K562 (cell line): ENCODE results near the gene ETV7. TPM values are rescaled to one million over a fixed set of nuclear protein-coding genes. Genes with fewer than 3 reads are reported as not detected.

Source experiments
- BCLAF1 ChIP-seq, 2 experiments: fragments of 450-650 bp in 1 of 2; IDR thresholded peaks; 2 replicates each; pipeline ENCODE4 v1.6.1; 2011 to 2017; ENCODE audit warnings: low read depth in 2 of 2, antibody characterized with exemption in 1 of 2, borderline replicate concordance in 1 of 2, low read length in 1 of 2, mild to moderate bottlenecking in 1 of 2, mixed read lengths in 1 of 2; ENCODE audit not compliant: control insufficient read depth in 1 of 2
- BHLHE40 ChIP-seq: IDR thresholded peaks from 2 replicates; pipeline ENCODE4 v1.6.1; 2011; ENCODE audit warnings: low read length, improper control_type of control experiment
- BRD4 ChIP-seq: fragments of 200-600 bp; sonication (generic); IDR thresholded peaks from 2 replicates; pipeline ENCODE4 v1.6.1; 2017; ENCODE audit warnings: inconsistent platforms
- E2F3 ChIP-seq: fragments of 250-450 bp; sonication (Bioruptor Pico); IDR thresholded peaks from 2 replicates; pipeline ENCODE4 v1.4.0; 2020; ENCODE audit warnings: mild to moderate bottlenecking
- FOS ChIP-seq: IDR thresholded peaks from 3 replicates; pipeline ENCODE4 v1.6.1; 2011; ENCODE audit not compliant: insufficient read length; ENCODE audit errors: extremely low read depth
- HMG20B ChIP-seq: fragments of 250-450 bp; sonication (Bioruptor Pico); IDR thresholded peaks from 2 replicates; pipeline ENCODE4 v1.5.0; 2021; ENCODE audit warnings: mild to moderate bottlenecking
- IRF2 ChIP-seq: sonication (generic); formaldehyde crosslinking; IDR thresholded peaks from 2 replicates; pipeline ENCODE4 v1.8.1; 2022; ENCODE audit warnings: mild to moderate bottlenecking, missing genetic modification reagents
- MYBL2 ChIP-seq, 2 experiments: fragments of 450-650 bp in 1 of 2; sonication (generic) in 1 of 2; formaldehyde crosslinking in 1 of 2; IDR thresholded peaks; 2 replicates each; pipeline versions ENCODE4 v1.6.1 to v1.8.1; 2017 to 2022; ENCODE audit warnings: borderline replicate concordance in 1 of 2, inconsistent platforms in 1 of 2, low read depth in 1 of 2, mild to moderate bottlenecking in 1 of 2, missing genetic modification reagents in 1 of 2, moderate library complexity in 1 of 2
- NFE2 ChIP-seq: IDR thresholded peaks from 2 replicates; pipeline ENCODE4 v1.6.1; 2014; ENCODE audit warnings: antibody characterized with exemption, low read depth
- NR2C1 ChIP-seq, 2 experiments: fragments of 450-650 bp; IDR thresholded peaks; 2 replicates each; pipeline ENCODE4 v1.6.1; 2017; ENCODE audit warnings: mild to moderate bottlenecking in 2 of 2, antibody characterized with exemption in 1 of 2, inconsistent platforms in 1 of 2, missing compliant biosample characterization in 1 of 2, missing genetic modification characterization in 1 of 2
- RFX5 ChIP-seq: IDR thresholded peaks from 2 replicates; pipeline ENCODE4 v1.6.1; 2011; ENCODE audit warnings: low read depth, mild to moderate bottlenecking, improper control_type of control experiment, low read length
- SMARCB1 ChIP-seq: IDR thresholded peaks from 2 replicates; pipeline ENCODE4 v1.6.1; 2011; ENCODE audit warnings: improper control_type of control experiment, low read depth; ENCODE audit not compliant: insufficient read length
- SNAPC5 ChIP-seq: fragments of 250-450 bp; sonication (Bioruptor Pico); IDR thresholded peaks from 2 replicates; pipeline ENCODE4 v1.8.0; 2021; ENCODE audit warnings: moderate library complexity, mild to moderate bottlenecking, inconsistent platforms
- TEAD1 ChIP-seq, 2 experiments: fragments of 450-650 bp in 1 of 2; sonication (generic) in 1 of 2; formaldehyde crosslinking; IDR thresholded peaks; 2 replicates each; pipeline versions ENCODE4 v1.4.0 to v1.8.0; 2020 to 2022; ENCODE audit warnings: mild to moderate bottlenecking in 2 of 2, missing genetic modification reagents in 1 of 2
- ZEB2 ChIP-seq: fragments of 450-650 bp; IDR thresholded peaks from 2 replicates; pipeline ENCODE4 v1.6.1; 2016
- ZFP30 ChIP-seq: fragments of 250-450 bp; sonication (Bioruptor Pico); IDR thresholded peaks from 2 replicates; pipeline ENCODE4 v1.8.0; 2022; ENCODE audit warnings: moderate library complexity, mild to moderate bottlenecking, inconsistent platforms, borderline replicate concordance
- ZNF165 ChIP-seq: fragments of 250-450 bp; sonication (Bioruptor Pico); IDR thresholded peaks from 2 replicates; pipeline ENCODE4 v1.4.0; 2020; ENCODE audit warnings: borderline replicate concordance
- ZNF280B ChIP-seq: fragments of 250-450 bp; sonication (Bioruptor Pico); IDR thresholded peaks from 2 replicates; pipeline ENCODE4 v1.5.1; 2021; ENCODE audit warnings: mild to moderate bottlenecking
- ZNF282 ChIP-seq: sonication (generic); formaldehyde crosslinking; IDR thresholded peaks from 2 replicates; pipeline ENCODE4 v1.8.1; 2023; ENCODE audit warnings: missing genetic modification reagents
- ZNF764 ChIP-seq: fragments of 250-450 bp; sonication (Bioruptor Pico); IDR thresholded peaks from 2 replicates; pipeline ENCODE4 v1.4.0; 2020; ENCODE audit warnings: low read depth, mild to moderate bottlenecking, moderate library complexity
- polyA plus RNA-seq, 8 experiments: library from polyadenylated mRNA; depleted of rRNA in 4 of 8; stranded (reverse) in 5 of 8; unstranded in 3 of 8; fragments of >200 nt; fragmentation: Nextera tagmentation in 2 of 8; fragmentation: Illumina TruSeq in 1 of 8; extraction: Ambion mirVana in 2 of 8; extraction: Trizol in 1 of 8; gene quantifications; 2 replicates each; pipeline versions ENCODE4 v1.2.1 to v1.2.3, GENCODE V29; 2011 to 2014; ENCODE audit warnings: inconsistent platforms in 1 of 8, missing spikeins in 1 of 8
- total RNA-seq, 7 experiments: library from RNA; depleted of rRNA in 6 of 7; stranded (reverse); fragments of >200 nt in 6 of 7; fragmentation: Illumina TruSeq in 2 of 7; extraction: Trizol in 2 of 7; gene quantifications; 2 replicates each; pipeline versions ENCODE4 v1.2.1 to v1.2.3, GENCODE V29; 2011 to 2021; ENCODE audit warnings: low replicate concordance in 1 of 7

Gene ETV7
- total and polyA plus RNA-seq, 9 of the 15 experiments (the other 6 are each of a cell fraction or from before 2014, with no cell fraction given): 0.07 to 0.22 (median 0.14) TPM; not detected in 3

DNA sequence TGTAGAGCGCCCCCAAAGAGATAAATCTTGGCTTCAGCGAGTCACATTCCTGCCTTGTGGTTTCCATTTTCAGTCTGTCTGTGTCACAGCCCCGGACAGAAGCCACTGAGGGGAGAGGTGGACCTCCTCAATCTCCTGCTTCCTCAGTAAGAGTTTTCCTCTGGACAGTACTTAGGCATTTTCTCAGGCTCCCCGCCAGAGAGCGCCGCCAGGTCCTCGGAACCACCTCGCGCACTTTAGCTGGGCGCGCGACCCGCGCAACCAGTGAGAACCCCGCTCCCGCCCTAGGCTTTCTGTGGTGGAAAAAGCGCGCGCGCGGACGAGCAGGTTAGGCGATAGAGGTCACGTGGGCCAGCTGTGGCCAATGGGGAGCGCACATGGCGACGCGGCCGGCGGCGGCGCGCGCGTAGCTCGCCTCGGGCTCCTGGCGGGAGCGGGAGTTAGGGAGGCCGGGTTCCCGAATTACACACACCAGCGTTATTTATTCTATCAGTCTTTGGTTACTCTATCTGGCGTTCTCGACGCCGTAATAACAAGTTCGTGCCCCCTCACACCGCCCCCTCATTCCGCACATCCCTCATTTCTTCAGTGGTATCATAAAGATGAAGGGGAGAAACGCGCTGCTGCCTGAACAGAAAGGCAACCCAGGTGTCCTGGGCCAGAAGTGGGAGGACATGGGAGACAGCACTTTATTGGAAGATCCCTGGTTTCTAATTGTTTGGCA is 35.8 kb upstream of the ETV7 start (continued):
- TF ChIP-seq BRD4: no peak
- TF ChIP-seq RFX5: no peak
- peak; percentile 78 for TF ChIP-seq BHLHE40
- TF ChIP-seq BCLAF1 (IDR thresholded peaks at IDR 0.05; ENCODE audit: borderline replicate concordance in 1 of 2, control insufficient read depth in 1 of 2, low read depth in 2 of 2, low read length in 1 of 2): 0 out of 4 replicates have a peak, but pooled peaks of 1 of the 2 experiments have one; percentile 64
- no peak for TF ChIP-seq NR2C1 (IDR thresholded peaks at IDR 0.05)
- TF ChIP-seq NR2C1 (tag; IDR thresholded peaks at IDR 0.05): no peak
- TF ChIP-seq NFE2: 0 out of 2 replicates have a peak, but pooled peaks have one; percentile 26
- peak; percentile 79 for TF ChIP-seq FOS
- TF ChIP-seq ZFP30 (CRISPR knock-in tag): no peak
- TF ChIP-seq ZNF282 (CRISPR knock-in tag): no peak
- TF ChIP-seq E2F3: peak; percentile 94
- TF ChIP-seq MYBL2 (IDR thresholded peaks at IDR 0.05; ENCODE audit: low read depth): no peak
- TF ChIP-seq MYBL2 (CRISPR knock-in tag; IDR thresholded peaks at IDR 0.05; ENCODE audit: borderline replicate concordance): no peak
- no peak for TF ChIP-seq ZNF280B
- TF ChIP-seq SMARCB1: no peak
- TF ChIP-seq IRF2 (CRISPR knock-in tag): no peak
- no peak for TF ChIP-seq ZEB2
- TF ChIP-seq ZNF764 (CRISPR knock-in tag): no peak
- TF ChIP-seq HMG20B (CRISPR knock-in tag): no peak
- TF ChIP-seq SNAPC5 (CRISPR knock-in tag): no peak
- TF ChIP-seq TEAD1 (CRISPR knock-in tag; IDR thresholded peaks at IDR 0.05): peak; percentile 55 to 95; a peak in 3 of 4 replicates
- no peak for TF ChIP-seq ZNF165
